BE2C (cell line): ENCODE measurements around the gene SAXO1.

Source experiments
- DNase-seq: peaks from one replicate; pipeline ENCODE4 v3.0.0-alpha.2; 2020
- H3K27me3 ChIP-seq: fragments of 250-450 bp; sonication (Bioruptor Pico); 2 replicates; pipeline ENCODE4 v1.5.1; 2020; ENCODE audit warnings: mild to moderate bottlenecking
- H3K36me3 ChIP-seq: fragments of 250-450 bp; sonication (Bioruptor Pico); 2 replicates; pipeline ENCODE4 v1.5.1; 2020; ENCODE audit warnings: mild to moderate bottlenecking
- H3K4me1 ChIP-seq: fragments of 250-450 bp; sonication (Bioruptor Pico); 2 replicates; pipeline ENCODE4 v1.5.1; 2020
- H3K4me3 ChIP-seq: 2 replicates; pipeline ENCODE4 v1.5.1; 2011; ENCODE audit warnings: low read depth, low read length
- H3K9me3 ChIP-seq: fragments of 250-450 bp; sonication (Bioruptor Pico); 2 replicates; pipeline ENCODE4 v1.5.1; 2020
- TF ChIP-seq, protein P1 (sequence below): IDR thresholded peaks from 2 replicates; pipeline ENCODE4 v1.5.1; 2012; ENCODE audit warnings: mild to moderate bottlenecking, low read depth, low read length

SAXO1 gene

DNA sequence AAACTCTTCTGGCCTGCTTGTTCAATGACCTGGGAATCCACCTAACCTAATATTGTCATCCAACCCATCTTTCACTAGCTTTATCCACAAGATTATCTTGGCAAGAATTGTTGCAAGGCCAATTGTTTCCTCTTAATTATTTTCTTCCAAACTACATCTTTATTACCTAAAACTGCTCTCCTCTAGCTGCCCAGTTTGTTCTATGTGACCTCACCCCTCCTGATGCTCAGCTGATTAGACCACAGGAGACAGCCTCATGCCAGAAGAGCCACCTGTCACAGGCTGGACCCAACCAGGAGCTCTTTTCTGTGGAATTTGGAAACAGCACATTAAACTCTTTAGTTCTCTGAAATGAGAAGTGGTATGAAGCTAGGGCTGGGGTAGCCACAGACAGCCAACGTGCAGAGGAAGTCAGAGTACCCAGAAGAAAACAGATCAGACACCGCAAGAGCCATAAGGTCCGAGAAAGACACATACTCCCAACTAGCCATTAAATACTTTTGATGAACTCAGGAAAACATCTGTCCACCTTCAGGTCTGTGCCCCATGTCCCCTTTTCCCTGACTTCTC lies 12.0 kb downstream of the SAXO1 start:
- DNase-seq, result no peak
- 0 out of 2 replicates have a peak, but pooled peaks cover 4% of the 10 kb centered on the region for H3K27me3 ChIP-seq

GRCh38 chr9:19018201-19018600 lies 14.8 kb downstream of the SAXO1 start:
- H3K9me3 ChIP-seq, result no peaks in the 10 kb centered on the region
- DNase-seq, result no peak
- no peaks in the 10 kb centered on the region for H3K4me1 ChIP-seq
- TF ChIP-seq, protein P1, sequence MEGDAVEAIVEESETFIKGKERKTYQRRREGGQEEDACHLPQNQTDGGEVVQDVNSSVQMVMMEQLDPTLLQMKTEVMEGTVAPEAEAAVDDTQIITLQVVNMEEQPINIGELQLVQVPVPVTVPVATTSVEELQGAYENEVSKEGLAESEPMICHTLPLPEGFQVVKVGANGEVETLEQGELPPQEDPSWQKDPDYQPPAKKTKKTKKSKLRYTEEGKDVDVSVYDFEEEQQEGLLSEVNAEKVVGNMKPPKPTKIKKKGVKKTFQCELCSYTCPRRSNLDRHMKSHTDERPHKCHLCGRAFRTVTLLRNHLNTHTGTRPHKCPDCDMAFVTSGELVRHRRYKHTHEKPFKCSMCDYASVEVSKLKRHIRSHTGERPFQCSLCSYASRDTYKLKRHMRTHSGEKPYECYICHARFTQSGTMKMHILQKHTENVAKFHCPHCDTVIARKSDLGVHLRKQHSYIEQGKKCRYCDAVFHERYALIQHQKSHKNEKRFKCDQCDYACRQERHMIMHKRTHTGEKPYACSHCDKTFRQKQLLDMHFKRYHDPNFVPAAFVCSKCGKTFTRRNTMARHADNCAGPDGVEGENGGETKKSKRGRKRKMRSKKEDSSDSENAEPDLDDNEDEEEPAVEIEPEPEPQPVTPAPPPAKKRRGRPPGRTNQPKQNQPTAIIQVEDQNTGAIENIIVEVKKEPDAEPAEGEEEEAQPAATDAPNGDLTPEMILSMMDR, result no peak
- no peaks in the 10 kb centered on the region for H3K36me3 ChIP-seq
- 0 out of 2 replicates have a peak, but pooled peaks cover under 1% of the 10 kb centered on the region for H3K27me3 ChIP-seq
- no peak overlapping the region for H3K4me3 ChIP-seq

More for the DNA sequence above, 12.0 kb downstream of the SAXO1 start:
- TF ChIP-seq, protein P1, result no peak
- Histone ChIP-seq H3K36me3 (no peaks in the 10 kb centered on the region), H3K9me3 (no peaks in the 10 kb centered on the region), H3K4me1 (no peaks in the 10 kb centered on the region), H3K4me3 (no peak overlapping the region)

- no peak for DNase-seq
- TF ChIP-seq, protein P1, result no peak
- no peak overlapping the region for H3K4me3 ChIP-seq
- H3K9me3 ChIP-seq, result no peaks in the 10 kb centered on the region
- H3K27me3 ChIP-seq, result no peaks in the 10 kb centered on the region
- H3K36me3 ChIP-seq, result no peaks in the 10 kb centered on the region
- H3K4me1 ChIP-seq, result no peaks in the 10 kb centered on the region
Measured at GRCh38 chr9:19009391-19009965, 23.5 kb downstream of the SAXO1 start.

DNA sequence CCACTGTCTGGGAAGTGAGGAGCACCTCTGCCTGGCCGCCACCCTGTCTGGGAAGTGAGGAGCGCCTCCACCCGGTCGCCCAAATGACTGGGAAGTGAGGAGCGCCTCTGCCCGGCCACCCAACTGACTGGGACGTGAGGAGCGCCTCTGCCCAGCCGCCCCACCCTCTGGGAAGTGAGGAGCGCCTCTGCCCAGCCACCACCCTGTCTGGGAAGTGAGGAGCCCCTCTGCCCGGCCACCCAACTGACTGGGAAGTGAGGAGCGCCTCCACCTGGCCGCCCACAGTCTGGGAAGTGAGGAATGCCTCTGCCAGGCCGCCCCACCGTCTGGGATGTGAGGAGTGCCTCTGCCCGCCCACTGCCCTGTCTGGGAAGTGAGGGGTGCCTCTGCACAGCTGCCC lies 32.9 kb downstream of the SAXO1 start:
- H3K27me3 ChIP-seq, result no peaks in the 10 kb centered on the region
- H3K9me3 ChIP-seq, result no peaks in the 10 kb centered on the region
- no peaks in the 10 kb centered on the region; the same call in 1 of the 2 replicates for H3K4me1 ChIP-seq
- H3K4me3 ChIP-seq, result no peak overlapping the region
- TF ChIP-seq, protein P1, result no peak
- H3K36me3 ChIP-seq, result no peaks in the 10 kb centered on the region
- no peak for DNase-seq

GRCh38 chr9:18999173-18999785 lies 33.7 kb downstream of the SAXO1 start:
- DNase-seq, result no peak
- H3K27me3 ChIP-seq, result no peaks in the 10 kb centered on the region
- TF ChIP-seq, protein P1, result no peak
- H3K4me1 ChIP-seq, result no peaks in the 10 kb centered on the region; the same call in 1 of the 2 replicates
- no peaks in the 10 kb centered on the region for H3K9me3 ChIP-seq
- no peak overlapping the region for H3K4me3 ChIP-seq
- no peaks in the 10 kb centered on the region for H3K36me3 ChIP-seq

- no peak for DNase-seq
- no peak overlapping the region for H3K4me3 ChIP-seq
- TF ChIP-seq, protein P1, result no peak
- H3K9me3 ChIP-seq, result no peaks in the 10 kb centered on the region
- H3K4me1 ChIP-seq, result no peaks in the 10 kb centered on the region; the same call in 1 of the 2 replicates
- no peaks in the 10 kb centered on the region for H3K36me3 ChIP-seq
- no peaks in the 10 kb centered on the region for H3K27me3 ChIP-seq
Measured at GRCh38 chr9:18997151-18997550, 35.9 kb downstream of the SAXO1 start.
